Measurements from ENCODE around the gene PTPRE. TPM values are rescaled to one million over a fixed set of nuclear protein-coding genes. Genes with fewer than 3 reads are reported as not detected.

The PTPRE gene
- total RNA-seq, 3 donors from 2014 or later (not counting 1 experiment from before 2014, with no cell fraction given): 274 to 280 (median 275) TPM

DNA sequence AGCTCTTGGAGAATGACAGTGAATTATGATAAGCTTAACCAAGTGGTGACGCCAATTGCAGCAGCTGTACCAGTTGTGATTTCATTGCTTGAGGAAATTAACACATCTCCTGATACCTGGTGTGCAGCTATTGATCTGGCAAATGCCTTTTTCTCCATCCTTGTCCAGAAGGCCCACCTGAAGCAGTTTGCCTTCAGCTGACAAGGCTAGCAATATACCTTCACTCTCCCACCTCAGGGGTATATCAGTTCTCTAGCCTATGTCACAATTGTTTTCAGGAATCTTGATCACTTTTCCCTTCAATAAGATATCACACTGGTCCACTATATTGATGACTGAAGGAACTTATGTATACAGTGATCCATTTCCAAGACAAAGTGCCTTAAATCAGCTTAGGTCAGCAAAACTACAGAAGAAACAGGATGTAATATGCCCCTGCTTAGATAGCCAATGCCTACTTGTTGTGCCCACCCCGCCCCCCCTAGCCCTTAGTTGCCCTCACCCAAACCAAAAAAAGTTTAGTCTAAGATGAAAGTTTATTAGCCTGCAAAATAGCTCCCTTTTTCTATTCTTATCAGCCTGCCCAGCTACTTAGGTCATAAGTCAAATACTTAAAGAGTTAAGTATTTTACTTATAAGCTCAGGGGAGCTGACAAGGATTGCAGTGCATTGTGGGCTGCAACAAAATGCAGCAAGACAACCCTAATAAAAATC is 45.1 kb downstream of the PTPRE start:
- Mint-ChIP-seq H3K4me1 (peaks cover 0 to 5% of the 10 kb centered on the region in 2 donors), H3K4me3 (no peak overlapping the region), H3K9me3 (no peaks in the 10 kb centered on the region), H3K27ac (no peak overlapping the region), H3K36me3 (no peaks in the 10 kb centered on the region), H3K27me3 (ENCODE audit: low read depth in 2 of 2) (peaks cover 5 to 14% of the 10 kb centered on the region in 2 donors)
- Histone ChIP-seq H3K4me3 (ENCODE audit: low read length) (no peak overlapping the region), H3K9me3 (ENCODE audit: control insufficient read depth, insufficient read depth, low read length) (no peaks in the 10 kb centered on the region), H3K4me1 (ENCODE audit: control insufficient read depth, insufficient read depth, low read length) (no peaks in the 10 kb centered on the region), H3K36me3 (ENCODE audit: control insufficient read depth, insufficient read depth, low read length) (no peaks in the 10 kb centered on the region), H3K27ac (ENCODE audit: low read length) (no peak overlapping the region), H3K27me3 (ENCODE audit: control insufficient read depth, insufficient read depth, low read length) (no peaks in the 10 kb centered on the region)
- 76% methylated on average over 2 of the region's 2 CpGs for WGBS (ENCODE audit: insufficient coverage)
- ATAC-seq (no peak), DNase-seq (no peak)
- intact Hi-C loops (cut with micrococcal nuclease): no loop called here
- TF ChIP-seq, protein P1, sequence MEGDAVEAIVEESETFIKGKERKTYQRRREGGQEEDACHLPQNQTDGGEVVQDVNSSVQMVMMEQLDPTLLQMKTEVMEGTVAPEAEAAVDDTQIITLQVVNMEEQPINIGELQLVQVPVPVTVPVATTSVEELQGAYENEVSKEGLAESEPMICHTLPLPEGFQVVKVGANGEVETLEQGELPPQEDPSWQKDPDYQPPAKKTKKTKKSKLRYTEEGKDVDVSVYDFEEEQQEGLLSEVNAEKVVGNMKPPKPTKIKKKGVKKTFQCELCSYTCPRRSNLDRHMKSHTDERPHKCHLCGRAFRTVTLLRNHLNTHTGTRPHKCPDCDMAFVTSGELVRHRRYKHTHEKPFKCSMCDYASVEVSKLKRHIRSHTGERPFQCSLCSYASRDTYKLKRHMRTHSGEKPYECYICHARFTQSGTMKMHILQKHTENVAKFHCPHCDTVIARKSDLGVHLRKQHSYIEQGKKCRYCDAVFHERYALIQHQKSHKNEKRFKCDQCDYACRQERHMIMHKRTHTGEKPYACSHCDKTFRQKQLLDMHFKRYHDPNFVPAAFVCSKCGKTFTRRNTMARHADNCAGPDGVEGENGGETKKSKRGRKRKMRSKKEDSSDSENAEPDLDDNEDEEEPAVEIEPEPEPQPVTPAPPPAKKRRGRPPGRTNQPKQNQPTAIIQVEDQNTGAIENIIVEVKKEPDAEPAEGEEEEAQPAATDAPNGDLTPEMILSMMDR (IDR thresholded peaks at IDR 0.05): no peak

DNA sequence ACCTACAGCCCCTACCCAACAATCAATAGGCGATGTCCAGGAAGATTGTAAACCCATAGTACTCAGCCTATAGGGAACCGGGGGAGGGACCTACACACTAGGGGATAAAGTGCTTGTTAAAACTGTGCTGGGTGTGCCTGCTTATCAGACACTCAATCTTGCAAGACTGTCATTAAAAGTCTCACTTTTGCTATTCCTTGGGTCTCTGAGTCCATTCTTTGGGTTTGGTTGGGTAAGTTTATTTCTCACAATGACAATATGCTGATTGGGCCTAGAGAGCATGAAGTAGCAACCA is 45.6 kb downstream of the PTPRE start:
- no peaks in the 10 kb centered on the region for H3K36me3 ChIP-seq (ENCODE audit: control insufficient read depth, insufficient read depth, low read length)
- DNase-seq: no peak
- WGBS (ENCODE audit: insufficient coverage): 100% methylated on average over 1 of the region's 2 CpGs
- no peaks in the 10 kb centered on the region for H3K4me1 ChIP-seq (ENCODE audit: control insufficient read depth, insufficient read depth, low read length)
- Mint-ChIP-seq H3K27me3 (ENCODE audit: low read depth in 2 of 2) (peaks cover 9 to 19% of the 10 kb centered on the region in 2 donors), H3K36me3 (no peaks in the 10 kb centered on the region), H3K9me3 (no peaks in the 10 kb centered on the region), H3K4me1 (peaks cover 0 to 5% of the 10 kb centered on the region in 2 donors), H3K27ac (no peak overlapping the region), H3K4me3 (no peak overlapping the region)
- no peaks in the 10 kb centered on the region for H3K9me3 ChIP-seq (ENCODE audit: control insufficient read depth, insufficient read depth, low read length)
- H3K27ac ChIP-seq (ENCODE audit: low read length): no peak overlapping the region
- ATAC-seq: no peak
- no peak overlapping the region for H3K4me3 ChIP-seq (ENCODE audit: low read length)
- TF ChIP-seq, protein P1 (IDR thresholded peaks at IDR 0.05): no peak
- no peaks in the 10 kb centered on the region for H3K27me3 ChIP-seq (ENCODE audit: control insufficient read depth, insufficient read depth, low read length)
- intact Hi-C loops (cut with micrococcal nuclease): no loop called here

DNA sequence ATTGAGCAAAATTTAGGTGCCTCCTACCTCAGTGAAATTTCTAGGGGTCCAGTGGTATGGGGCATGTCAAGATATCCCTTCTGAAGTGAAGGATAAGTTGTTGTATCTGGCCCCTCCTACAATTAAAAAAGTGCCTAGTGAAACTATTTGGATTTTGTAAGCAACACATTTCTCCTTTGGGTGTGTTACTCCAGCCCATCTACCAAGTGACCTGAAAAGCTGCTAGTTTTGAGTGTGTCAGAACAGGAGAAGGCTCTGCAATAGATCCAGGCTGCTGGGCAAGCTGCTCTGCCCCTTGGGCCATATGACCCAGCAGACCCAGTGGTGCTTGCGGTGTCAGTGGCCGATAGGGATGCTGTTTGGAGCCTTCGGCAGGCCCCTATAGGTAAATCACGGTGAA is 46.0 kb downstream of the PTPRE start:
- Histone ChIP-seq H3K4me3 (ENCODE audit: low read length) (no peak overlapping the region), H3K27me3 (ENCODE audit: control insufficient read depth, insufficient read depth, low read length) (no peaks in the 10 kb centered on the region), H3K4me1 (ENCODE audit: control insufficient read depth, insufficient read depth, low read length) (no peaks in the 10 kb centered on the region), H3K9me3 (ENCODE audit: control insufficient read depth, insufficient read depth, low read length) (no peaks in the 10 kb centered on the region), H3K36me3 (ENCODE audit: control insufficient read depth, insufficient read depth, low read length) (no peaks in the 10 kb centered on the region), H3K27ac (ENCODE audit: low read length) (no peak overlapping the region)
- TF ChIP-seq, protein P1 (IDR thresholded peaks at IDR 0.05): no peak
- peaks cover 9 to 23% of the 10 kb centered on the region in 2 donors for H3K27me3 Mint-ChIP-seq (ENCODE audit: low read depth in 2 of 2)
- DNase-seq (no peak), ATAC-seq (no peak)
- no peak overlapping the region for H3K4me3 Mint-ChIP-seq
- H3K9me3 Mint-ChIP-seq: no peaks in the 10 kb centered on the region
- peaks cover 0 to 5% of the 10 kb centered on the region in 2 donors for H3K4me1 Mint-ChIP-seq
- intact Hi-C loops (cut with micrococcal nuclease): no loop called here
- no peaks in the 10 kb centered on the region for H3K36me3 Mint-ChIP-seq
- H3K27ac Mint-ChIP-seq: no peak overlapping the region
- 92% methylated on average over 4 of the region's 4 CpGs for WGBS (ENCODE audit: insufficient coverage)

DNA sequence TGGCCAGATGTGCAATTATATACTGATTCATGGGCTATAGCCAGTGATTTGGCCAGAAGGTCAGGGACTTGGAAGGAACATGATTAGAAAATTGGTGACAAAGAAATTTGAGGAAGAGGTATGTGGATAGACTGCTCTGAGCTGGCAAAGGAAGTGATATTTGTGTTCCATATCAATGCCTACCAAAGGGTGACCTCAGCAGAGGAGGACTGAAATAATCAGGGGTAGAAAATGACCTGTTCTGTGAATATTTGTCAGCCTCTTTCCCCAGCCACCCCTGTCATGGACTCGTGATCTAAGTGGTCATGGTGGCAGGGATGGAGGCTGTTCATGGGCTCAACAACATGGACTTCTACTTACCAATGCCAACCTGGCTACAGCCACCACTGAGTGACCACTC is 47.0 kb downstream of the PTPRE start:
- DNase-seq (no peak), ATAC-seq (no peak)
- intact Hi-C loops (cut with micrococcal nuclease): no loop called here
- H3K9me3 ChIP-seq (ENCODE audit: control insufficient read depth, insufficient read depth, low read length): no peaks in the 10 kb centered on the region
- H3K36me3 ChIP-seq (ENCODE audit: control insufficient read depth, insufficient read depth, low read length): no peaks in the 10 kb centered on the region
- H3K4me1 ChIP-seq (ENCODE audit: control insufficient read depth, insufficient read depth, low read length): no peaks in the 10 kb centered on the region
- Mint-ChIP-seq H3K4me1 (peaks cover 0 to 5% of the 10 kb centered on the region in 2 donors), H3K36me3 (no peaks in the 10 kb centered on the region), H3K27ac (no peak overlapping the region), H3K27me3 (ENCODE audit: low read depth in 2 of 2) (peaks cover 9 to 29% of the 10 kb centered on the region in 2 donors), H3K9me3 (no peaks in the 10 kb centered on the region), H3K4me3 (no peak overlapping the region)
- no peak overlapping the region for H3K27ac ChIP-seq (ENCODE audit: low read length)
- no peak overlapping the region for H3K4me3 ChIP-seq (ENCODE audit: low read length)
- H3K27me3 ChIP-seq (ENCODE audit: control insufficient read depth, insufficient read depth, low read length): no peaks in the 10 kb centered on the region
- TF ChIP-seq, protein P1 (IDR thresholded peaks at IDR 0.05): no peak
- WGBS (ENCODE audit: insufficient coverage): 82% methylated on average over 1 of the region's 1 CpG
